DOHH2 (cell line): ENCODE data around the gene SPACA9.

Source experiments
- H3F3A ChIP-seq: fragments of 200-600 bp; sonication (generic), shearing (Covaris generic); 2 replicates; pipeline ENCODE4 v1.6.0; 2016; ENCODE audit warnings: antibody characterized with exemption, mild to moderate bottlenecking; ENCODE audit not compliant: control insufficient read depth, insufficient read depth
- H3K27ac ChIP-seq: fragments of 200-600 bp; sonication (generic); 2 replicates; pipeline ENCODE4 v1.5.1; 2014; ENCODE audit warnings: low read depth, mild to moderate bottlenecking, low read length, moderate library complexity
- H3K27me3 ChIP-seq: fragments of 200-600 bp; sonication (generic); 2 replicates; pipeline ENCODE4 v1.6.1; 2014; ENCODE audit warnings: mild to moderate bottlenecking, low read length, mixed read lengths; ENCODE audit not compliant: control insufficient read depth
- H3K36me3 ChIP-seq: fragments of 200-600 bp; sonication (generic); 2 replicates; pipeline ENCODE4 v1.6.1; 2014; ENCODE audit warnings: mild to moderate bottlenecking, low read length, moderate library complexity, mixed read lengths; ENCODE audit not compliant: control insufficient read depth
- H3K4me1 ChIP-seq: fragments of 200-600 bp; sonication (generic); 2 replicates; pipeline ENCODE4 v1.6.1; 2014; ENCODE audit warnings: mild to moderate bottlenecking, low read length, mixed read lengths; ENCODE audit not compliant: control insufficient read depth
- H3K4me2 ChIP-seq: fragments of 200-600 bp; sonication (generic); 2 replicates; pipeline ENCODE4 v1.6.0; 2014; ENCODE audit warnings: mild to moderate bottlenecking, low read length, moderate library complexity
- H3K4me3 ChIP-seq: fragments of 200-600 bp; sonication (generic); 2 replicates; pipeline ENCODE4 v1.5.1; 2014; ENCODE audit warnings: mild to moderate bottlenecking, low read length, mixed read lengths
- H3K79me2 ChIP-seq: fragments of 200-600 bp; sonication (generic); 2 replicates; pipeline ENCODE4 v1.6.1; 2014; ENCODE audit warnings: mild to moderate bottlenecking, low read length, mixed read lengths; ENCODE audit not compliant: control insufficient read depth
- H3K9me2 ChIP-seq: fragments of 200-600 bp; sonication (generic); replicated peaks from 2 replicates; pipeline ENCODE4 v1.6.1; 2014; ENCODE audit warnings: mild to moderate bottlenecking, low read length, mixed read lengths; ENCODE audit not compliant: control insufficient read depth
- H3K9me3 ChIP-seq: fragments of 200-600 bp; sonication (generic); 2 replicates; pipeline ENCODE4 v1.6.1; 2014; ENCODE audit warnings: antibody characterized with exemption, low read length, mixed read lengths; ENCODE audit not compliant: control insufficient read depth, insufficient read depth
- H4K20me1 ChIP-seq: fragments of 200-600 bp; sonication (generic); 2 replicates; pipeline ENCODE4 v1.6.0; 2014; ENCODE audit warnings: low read depth, mild to moderate bottlenecking, antibody characterized with exemption, low read length, moderate library complexity; ENCODE audit not compliant: control insufficient read depth, insufficient read depth
- CTCF ChIP-seq: fragments of 200-600 bp; sonication (generic); IDR thresholded peaks from one replicate; pipeline ENCODE4 v1.5.1; 2014; ENCODE audit warnings: antibody characterized with exemption, mild to moderate bottlenecking, low read depth, low read length; ENCODE audit not compliant: poor library complexity, severe bottlenecking
- EZH2phosphoT487 ChIP-seq: fragments of 200-600 bp; sonication (generic); IDR thresholded peaks from 2 replicates; pipeline ENCODE4 v1.6.1; 2017; ENCODE audit warnings: borderline replicate concordance, mild to moderate bottlenecking, antibody characterized with exemption, low read length, moderate library complexity, mixed read lengths

Gene SPACA9

DNA sequence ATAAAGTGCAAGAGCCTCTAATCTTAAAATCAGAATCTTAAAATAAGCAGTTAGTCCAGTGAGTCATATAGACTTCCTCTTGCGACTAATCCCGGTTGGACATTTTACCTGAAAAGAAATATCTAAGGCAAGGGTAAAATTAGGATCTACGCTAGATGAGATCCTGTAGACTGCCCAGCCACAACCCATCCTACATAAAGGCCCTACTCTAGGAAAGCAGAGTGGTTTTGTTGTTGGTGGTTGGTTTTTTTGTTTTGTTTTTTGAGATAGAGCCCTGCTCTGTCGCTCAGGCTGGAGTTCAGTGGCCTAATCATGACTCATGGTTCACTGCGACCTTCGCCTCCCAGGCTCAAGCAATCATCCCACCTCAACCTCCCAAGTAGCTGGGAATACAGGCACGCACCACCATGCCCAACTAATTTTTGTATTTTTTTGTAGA is 58.8 kb downstream of the SPACA9 start:
- no peak for TF ChIP-seq EZH2phosphoT487
- no peak for TF ChIP-seq CTCF

GRCh38 chr9:132939169-132939568 is 60.5 kb downstream of the SPACA9 start:
- H3F3A ChIP-seq = peaks cover 16% of the 10 kb centered on the region
- no peaks in the 10 kb centered on the region for H3K9me3 ChIP-seq
- peaks cover 49% of the 10 kb centered on the region for H3K4me1 ChIP-seq
- no peaks in the 10 kb centered on the region for H3K9me2 ChIP-seq
- TF ChIP-seq CTCF (no peak), EZH2phosphoT487 (no peak)
- H3K4me3 ChIP-seq = no peak overlapping the region
- peaks cover 97% of the 10 kb centered on the region for H3K79me2 ChIP-seq
- H3K27me3 ChIP-seq = no peaks in the 10 kb centered on the region
- H3K4me2 ChIP-seq = no peak overlapping the region
- H3K27ac ChIP-seq = no peak overlapping the region
- peaks cover 12% of the 10 kb centered on the region for H4K20me1 ChIP-seq
- H3K36me3 ChIP-seq = peaks cover 62% of the 10 kb centered on the region

More for the DNA sequence above, 58.8 kb downstream of the SPACA9 start:
- no peak overlapping the region for H3K4me2 ChIP-seq
- no peaks in the 10 kb centered on the region for H3K27me3 ChIP-seq
- H3K9me2 ChIP-seq = no peaks in the 10 kb centered on the region
- H3K36me3 ChIP-seq = peaks cover 65% of the 10 kb centered on the region
- H3K27ac ChIP-seq = no peak overlapping the region
- peaks cover 41% of the 10 kb centered on the region for H3K4me1 ChIP-seq
- H3K4me3 ChIP-seq = no peak overlapping the region
- no peaks in the 10 kb centered on the region for H3K9me3 ChIP-seq
- H3F3A ChIP-seq = peaks cover 7% of the 10 kb centered on the region
- H4K20me1 ChIP-seq = peaks cover 12% of the 10 kb centered on the region
- H3K79me2 ChIP-seq = peaks cover 99% of the 10 kb centered on the region
